ENCODE results near the gene MPPED1. TPM values are rescaled to one million over a fixed set of nuclear protein-coding genes. Genes with fewer than 3 reads are reported as not detected.

Gene MPPED1
- total RNA-seq, 1 experiment from 2014 or later, result not detected

- BruUV-seq (replicated peaks), result no TSS peak
- intact Hi-C loops (cut with micrococcal nuclease; ENCODE audit: unreplicated experiment), result no loop called here
- Histone ChIP-seq H3K27me3 (ENCODE audit: insufficient read depth, low read depth) (peaks cover 90% of the 10 kb centered on the region), H3K79me2 (ENCODE audit: low read depth) (no peaks in the 10 kb centered on the region), H3K27ac (no peak overlapping the region), H2AFZ (no peak overlapping the region), H3K4me1 (replicated peaks; ENCODE audit: insufficient read depth) (no peaks in the 10 kb centered on the region), H3K9me3 (ENCODE audit: insufficient read depth, low read depth) (no peaks in the 10 kb centered on the region), H4K20me1 (ENCODE audit: insufficient read depth) (no peaks in the 10 kb centered on the region; the same call in 1 of the 2 replicates), H3K36me3 (ENCODE audit: low read depth) (no peaks in the 10 kb centered on the region), H3K4me2 (no peak overlapping the region), H3F3A (ENCODE audit: insufficient read depth, low read depth) (no peaks in the 10 kb centered on the region), H3K9me2 (ENCODE audit: insufficient read depth) (no peaks in the 10 kb centered on the region), H3K4me3 (no peak overlapping the region)
- TF ChIP-seq CTCF (conservative IDR thresholded peaks at IDR 0.05) (no peak), EZH2 (IDR thresholded peaks at IDR 0.05; ENCODE audit: low read depth) (no peak)
- ChIA-PET CTCF (no interaction called here), POLR2A (ENCODE audit: unreplicated experiment) (interaction anchor here (0.7 kb wide), 1 partner anchor 490 kb away, joined by 33 read pairs; no protein-coding TSS in a partner anchor)
- no peak for DNase-seq
Observed at GRCh38 chr22:43412808-43413795, 1.3 kb downstream of the MPPED1 start.

DNA sequence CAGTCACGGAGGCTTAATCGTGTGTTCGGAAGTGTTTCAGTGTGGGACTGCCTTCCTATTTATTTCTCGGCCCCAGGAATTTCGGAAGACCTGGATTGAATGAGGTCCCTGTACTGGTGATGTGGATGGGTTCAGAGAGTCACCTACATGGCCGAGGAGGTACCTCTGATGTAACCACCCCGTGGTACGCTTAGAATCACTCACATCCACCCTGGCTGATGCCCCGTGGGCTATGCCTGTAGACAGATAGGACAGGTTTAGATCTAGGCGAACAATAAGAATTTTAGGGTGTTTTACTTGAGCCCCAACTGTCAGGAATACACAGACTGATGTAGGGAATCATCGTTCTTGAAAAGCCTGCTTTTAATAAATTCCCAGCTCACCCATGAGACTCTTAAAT lies 2.0 kb downstream of the MPPED1 start:
- H2AFZ ChIP-seq, result no peak overlapping the region
- intact Hi-C loops (cut with micrococcal nuclease; ENCODE audit: unreplicated experiment), result no loop called here
- H4K20me1 ChIP-seq (ENCODE audit: insufficient read depth), result no peaks in the 10 kb centered on the region; the same call in 1 of the 2 replicates
- no peak overlapping the region for H3K27ac ChIP-seq
- H3K36me3 ChIP-seq (ENCODE audit: low read depth), result no peaks in the 10 kb centered on the region
- H3K9me3 ChIP-seq (ENCODE audit: insufficient read depth, low read depth), result no peaks in the 10 kb centered on the region
- no peak overlapping the region for H3K4me2 ChIP-seq
- H3K9me2 ChIP-seq (ENCODE audit: insufficient read depth), result no peaks in the 10 kb centered on the region
- no TSS peak for BruUV-seq (replicated peaks)
- peaks cover 90% of the 10 kb centered on the region for H3K27me3 ChIP-seq (ENCODE audit: insufficient read depth, low read depth)
- ChIA-PET CTCF (no interaction called here), POLR2A (ENCODE audit: unreplicated experiment) (no interaction called here)
- no peaks in the 10 kb centered on the region for H3K4me1 ChIP-seq (replicated peaks; ENCODE audit: insufficient read depth)
- H3K79me2 ChIP-seq (ENCODE audit: low read depth), result no peaks in the 10 kb centered on the region
- no peak for DNase-seq
- H3K4me3 ChIP-seq, result no peak overlapping the region
- TF ChIP-seq CTCF (conservative IDR thresholded peaks at IDR 0.05) (no peak), EZH2 (IDR thresholded peaks at IDR 0.05; ENCODE audit: low read depth) (no peak)
- no peaks in the 10 kb centered on the region for H3F3A ChIP-seq (ENCODE audit: insufficient read depth, low read depth)

DNA sequence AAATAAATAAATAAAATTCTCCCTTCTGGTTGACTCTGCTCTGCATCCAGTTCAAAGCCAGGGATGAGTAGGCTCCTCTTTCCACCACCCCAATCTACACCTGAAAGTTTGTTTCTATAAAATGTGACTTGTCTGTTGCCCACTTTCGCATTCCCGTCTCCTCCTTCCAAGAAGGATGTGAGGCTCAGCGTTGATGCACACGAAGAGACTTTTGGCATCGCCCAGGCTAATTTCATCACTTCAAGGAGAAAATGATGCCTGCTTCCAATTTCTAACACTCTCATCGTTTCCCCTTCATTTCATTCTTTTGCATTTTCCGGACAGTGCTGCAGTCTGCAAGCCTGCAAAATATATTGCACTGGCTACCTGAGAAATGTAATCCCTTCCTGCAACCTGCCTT lies 3.9 kb downstream of the MPPED1 start:
- POLR2A ChIA-PET (ENCODE audit: unreplicated experiment), result no interaction called here
- Histone ChIP-seq H4K20me1 (ENCODE audit: insufficient read depth) (no peaks in the 10 kb centered on the region; the same call in 1 of the 2 replicates), H3K4me3 (no peak overlapping the region), H3K9me2 (ENCODE audit: insufficient read depth) (no peaks in the 10 kb centered on the region), H3K36me3 (ENCODE audit: low read depth) (no peaks in the 10 kb centered on the region), H3K4me2 (no peak overlapping the region), H3K4me1 (replicated peaks; ENCODE audit: insufficient read depth) (no peaks in the 10 kb centered on the region), H3K9me3 (ENCODE audit: insufficient read depth, low read depth) (no peaks in the 10 kb centered on the region), H2AFZ (no peak overlapping the region), H3K27ac (no peak overlapping the region), H3F3A (ENCODE audit: insufficient read depth, low read depth) (no peaks in the 10 kb centered on the region), H3K27me3 (ENCODE audit: insufficient read depth, low read depth) (peaks cover 90% of the 10 kb centered on the region), H3K79me2 (ENCODE audit: low read depth) (no peaks in the 10 kb centered on the region)
- no peak for DNase-seq
- TF ChIP-seq EZH2 (IDR thresholded peaks at IDR 0.05; ENCODE audit: low read depth) (no peak), CTCF (conservative IDR thresholded peaks at IDR 0.05) (no peak)
- CTCF ChIA-PET, result no interaction called here
- intact Hi-C loops (cut with micrococcal nuclease; ENCODE audit: unreplicated experiment), result no loop called here
- BruUV-seq (replicated peaks), result no TSS peak
